H9 (cell line): ENCODE measurements around the gene DYNC2H1. TPM values are rescaled to one million over a fixed set of nuclear protein-coding genes. Genes with fewer than 3 reads are reported as not detected.

Experiments
- DNase-seq: peaks from one replicate; pipeline ENCODE4 v3.0.0-alpha.2; 2017
- H2AFZ ChIP-seq: one replicate; pipeline ENCODE4 v1.6.1; 2013; ENCODE audit warnings: mild to moderate bottlenecking, low read length, control low read depth, moderate library complexity
- H2AK5ac ChIP-seq: 2 replicates; pipeline ENCODE4 v1.6.1; 2013; ENCODE audit warnings: low read length, control low read depth, mixed read lengths; ENCODE audit not compliant: insufficient read length
- H2BK120ac ChIP-seq: one replicate; pipeline ENCODE4 v1.6.1; 2013; ENCODE audit warnings: low read depth, mild to moderate bottlenecking, low read length, control low read depth, inconsistent platforms; ENCODE audit not compliant: poor library complexity, severe bottlenecking
- H2BK12ac ChIP-seq: 2 replicates; pipeline ENCODE4 v1.6.1; 2013; ENCODE audit warnings: low read length, control low read depth, mixed read lengths, low read depth; ENCODE audit not compliant: insufficient read length
- H2BK15ac ChIP-seq: 2 replicates; pipeline ENCODE4 v1.6.1; 2013; ENCODE audit warnings: low read depth, low read length, control low read depth
- H2BK20ac ChIP-seq: one replicate; pipeline ENCODE4 v1.6.1; 2013; ENCODE audit warnings: low read depth, mild to moderate bottlenecking, low read length, control low read depth, inconsistent platforms; ENCODE audit not compliant: poor library complexity, severe bottlenecking
- H2BK5ac ChIP-seq: 2 replicates; pipeline ENCODE4 v1.6.1; 2013; ENCODE audit warnings: low read length, control low read depth, mixed read lengths; ENCODE audit not compliant: insufficient read length
- H3K14ac ChIP-seq: 2 replicates; pipeline ENCODE4 v1.6.1; 2013; ENCODE audit warnings: low read length, control low read depth; ENCODE audit not compliant: insufficient read depth
- H3K18ac ChIP-seq: 2 replicates; pipeline ENCODE4 v1.6.1; 2013; ENCODE audit warnings: low read depth, mild to moderate bottlenecking, mixed read lengths, low read length, control low read depth; ENCODE audit not compliant: insufficient read length
- H3K23ac ChIP-seq: 2 replicates; pipeline ENCODE4 v1.6.1; 2013; ENCODE audit warnings: low read length, control low read depth, mixed read lengths, low read depth; ENCODE audit not compliant: insufficient read length
- H3K23me2 ChIP-seq: 2 replicates; pipeline ENCODE4 v1.6.1; 2013; ENCODE audit warnings: low read depth, mild to moderate bottlenecking, mixed read lengths, low read length, control low read depth; ENCODE audit not compliant: insufficient read length, poor library complexity, severe bottlenecking
- H3K27ac ChIP-seq: 2 replicates; pipeline ENCODE4 v1.5.1; 2013; ENCODE audit warnings: low read length, control low read depth, mixed read lengths, low read depth; ENCODE audit not compliant: insufficient read length
- H3K27me3 ChIP-seq: 2 replicates; pipeline ENCODE4 v1.6.1; 2013; ENCODE audit warnings: low read length, control low read depth, inconsistent platforms; ENCODE audit not compliant: insufficient read depth
- H3K4ac ChIP-seq: 2 replicates; pipeline ENCODE4 v1.6.1; 2013; ENCODE audit warnings: low read depth, mild to moderate bottlenecking, control low read depth, inconsistent platforms, low read length, moderate library complexity
- H3K4me1 ChIP-seq: 2 replicates; pipeline ENCODE4 v1.6.1; 2013; ENCODE audit warnings: low read length, control low read depth, inconsistent platforms; ENCODE audit not compliant: insufficient read depth
- H3K4me2 ChIP-seq: 2 replicates; pipeline ENCODE4 v1.6.1; 2013; ENCODE audit warnings: low read length, control low read depth, mixed read lengths; ENCODE audit not compliant: insufficient read length, insufficient read depth
- H3K56ac ChIP-seq: 2 replicates; pipeline ENCODE4 v1.6.1; 2013; ENCODE audit warnings: low read depth, mild to moderate bottlenecking, mixed read lengths, low read length, control low read depth; ENCODE audit not compliant: insufficient read length
- H3K79me1 ChIP-seq: 2 replicates; pipeline ENCODE4 v1.6.1; 2013; ENCODE audit warnings: low read depth, mild to moderate bottlenecking, moderate library complexity, low read length, control low read depth, inconsistent platforms; ENCODE audit not compliant: insufficient read depth, poor library complexity, severe bottlenecking
- H3K79me2 ChIP-seq: 2 replicates; pipeline ENCODE4 v1.6.1; 2013; ENCODE audit warnings: low read length, control low read depth, inconsistent platforms; ENCODE audit not compliant: insufficient read depth
- H3K9ac ChIP-seq: 2 replicates; pipeline ENCODE4 v1.6.1; 2013; ENCODE audit warnings: low read length, control low read depth, mixed read lengths; ENCODE audit not compliant: insufficient read length; ENCODE audit errors: extremely low read depth
- H3K9me3 ChIP-seq: one replicate; pipeline ENCODE4 v1.6.1; 2013; ENCODE audit warnings: low read depth, low read length, inconsistent platforms; ENCODE audit not compliant: control insufficient read depth
- H3T11ph ChIP-seq: one replicate; pipeline ENCODE4 v1.6.1; 2013; ENCODE audit warnings: mild to moderate bottlenecking, low read length, control low read depth, inconsistent platforms
- H4K20me1 ChIP-seq: one replicate; pipeline ENCODE4 v1.6.1; 2013; ENCODE audit not compliant: control insufficient read depth, insufficient read length, insufficient read depth
- H4K5ac ChIP-seq: 2 replicates; pipeline ENCODE4 v1.6.1; 2013; ENCODE audit warnings: low read depth, mild to moderate bottlenecking, mixed read lengths, low read length, control low read depth; ENCODE audit not compliant: insufficient read length
- H4K8ac ChIP-seq: replicated peaks from 2 replicates; pipeline ENCODE4 v1.6.1; 2013; ENCODE audit warnings: low read length, control low read depth, mixed read lengths, low read depth; ENCODE audit not compliant: insufficient read length
- H4K91ac ChIP-seq: 2 replicates; pipeline ENCODE4 v1.6.1; 2013; ENCODE audit warnings: low read depth, mild to moderate bottlenecking, moderate library complexity, mixed read lengths, low read length, control low read depth; ENCODE audit not compliant: insufficient read length
- H3K27ac Mint-ChIP-seq, 3 experiments: 2 replicates in 2 of 3; 3 replicates in 1 of 3; pipeline ENCODE4 v1.8.0; 2020 to 2021; ENCODE audit warnings: mixed read lengths in 3 of 3, mild to moderate bottlenecking in 1 of 3, moderate library complexity in 1 of 3
- H3K27me3 Mint-ChIP-seq: 2 replicates; pipeline ENCODE4 v1.8.0; 2021; ENCODE audit warnings: low read depth, mild to moderate bottlenecking, moderate library complexity, mixed read lengths
- H3K36me3 Mint-ChIP-seq, 3 experiments: 2 replicates in 2 of 3; 3 replicates in 1 of 3; pipeline ENCODE4 v1.8.0; 2020 to 2021; ENCODE audit warnings: low read depth in 3 of 3, mixed read lengths in 3 of 3; ENCODE audit not compliant: insufficient read depth in 1 of 3
- H3K4me1 Mint-ChIP-seq, 2 experiments: 2 replicates each; pipeline ENCODE4 v1.8.0; 2020; ENCODE audit warnings: mixed read lengths in 2 of 2
- H3K4me3 Mint-ChIP-seq, 2 experiments: 2 replicates in 1 of 2; 3 replicates in 1 of 2; pipeline ENCODE4 v1.8.0; 2020 to 2021; ENCODE audit warnings: mild to moderate bottlenecking in 2 of 2, mixed read lengths in 2 of 2, moderate library complexity in 1 of 2
- H3K9me3 Mint-ChIP-seq, 2 experiments: 2 replicates in 1 of 2; 3 replicates in 1 of 2; pipeline ENCODE4 v1.8.0; 2020; ENCODE audit warnings: mild to moderate bottlenecking in 2 of 2, mixed read lengths in 2 of 2, moderate library complexity in 1 of 2
- CTCF ChIP-seq: fragments of 200-600 bp; sonication (generic); conservative IDR thresholded peaks from 3 replicates; pipeline ENCODE4 v1.8.0; 2021; ENCODE audit warnings: antibody characterized with exemption, mild to moderate bottlenecking
- WGBS: extraction: QIAGEN DNeasy Blood & Tissue Kit; methylation state at CpG from one replicate; pipeline ENCODE4 v1.1.7; 2013; ENCODE audit warnings: missing lambda C conversion rate, low lambda C conversion rate, mixed read lengths; ENCODE audit not compliant: insufficient read length; ENCODE audit errors: extremely low coverage; 5-methylcytosine and 5-hydroxymethylcytosine counted together
- total RNA-seq: library from RNA; stranded (reverse); gene quantifications from 2 replicates; pipeline ENCODE4 v1.2.1, GENCODE V29; 2021

DYNC2H1 gene
- total RNA-seq, 1 experiment from 2014 or later: 13.2 TPM

DNA sequence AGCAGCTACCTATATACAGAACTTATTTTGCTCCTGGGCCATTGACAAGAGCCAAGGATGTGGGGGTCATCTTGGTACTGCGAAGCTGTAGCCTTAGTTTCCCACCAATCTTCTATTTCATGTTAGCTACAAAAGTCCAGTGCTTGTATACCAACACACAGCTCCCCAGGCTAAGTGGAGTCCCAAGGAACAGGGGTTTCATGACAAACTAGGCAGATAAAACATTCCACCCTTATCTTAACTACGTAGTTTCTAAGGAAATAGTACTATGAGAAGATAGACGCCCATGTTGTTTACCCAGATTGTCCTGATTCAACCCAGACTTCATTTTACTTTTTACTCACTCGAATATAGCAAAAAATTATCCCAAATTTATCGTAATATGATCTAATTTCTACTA is 218.5 kb downstream of the DYNC2H1 start:
- Histone ChIP-seq H3K79me2 (no peaks in the 10 kb centered on the region), H2AFZ (no peak overlapping the region), H3K23me2 (no peaks in the 10 kb centered on the region), H3K23ac (no peak overlapping the region), H2BK12ac (no peak overlapping the region), H3K14ac (no peak overlapping the region), H3K4me1 (no peaks in the 10 kb centered on the region; the same call in 1 of the 2 replicates), H3K27me3 (no peaks in the 10 kb centered on the region), H3K18ac (no peak overlapping the region), H3K9me3 (no peaks in the 10 kb centered on the region), H4K20me1 (no peaks in the 10 kb centered on the region), H3K4ac (no peak overlapping the region), H4K91ac (no peak overlapping the region), H2AK5ac (no peak overlapping the region), H2BK20ac (no peak overlapping the region), H3K4me2 (no peak overlapping the region), H2BK120ac (no peak overlapping the region), H3T11ph (no peak overlapping the region), H3K56ac (no peak overlapping the region), H3K9ac (no peak overlapping the region), H2BK5ac (no peak overlapping the region), H4K8ac (no peak overlapping the region), H3K27ac (no peak overlapping the region), H4K5ac (no peak overlapping the region), H2BK15ac (no peak overlapping the region), H3K79me1 (no peaks in the 10 kb centered on the region)
- no peaks in the 10 kb centered on the region for H3K27me3 Mint-ChIP-seq
- H3K27ac Mint-ChIP-seq: no peak overlapping the region
- DNase-seq: no peak
- TF ChIP-seq CTCF: no peak
- peaks cover 0 to 3% (median 0%) of the 10 kb centered on the region in 3 experiments; a peak in 2 of 7 replicates for H3K36me3 Mint-ChIP-seq
- H3K9me3 Mint-ChIP-seq: no peaks in the 10 kb centered on the region
- H3K4me3 Mint-ChIP-seq: no peak overlapping the region
- H3K4me1 Mint-ChIP-seq: peaks cover 19 to 22% of the 10 kb centered on the region in 2 experiments
- WGBS: 100% methylated on average over 2 of the region's 5 CpGs
